Superior temporal gyrus (tissue), 1 donor: ENCODE measurements around the gene PARN.
"Not testable (repeated sequence)": the region's sequence is repeated elsewhere in the genome, so short reads cannot be mapped to it uniquely, and the experiment has no call there.

ENCODE experiments used
- DNase-seq: peaks from one replicate; pipeline ENCODE4 v3.0.0-alpha.2; 2016; ENCODE audit errors: extremely low spot score

Gene PARN

GRCh38 chr16:14574698-14575415 lies 55.2 kb downstream of the PARN start:
- DNase-seq: not testable (repeated sequence)

DNA sequence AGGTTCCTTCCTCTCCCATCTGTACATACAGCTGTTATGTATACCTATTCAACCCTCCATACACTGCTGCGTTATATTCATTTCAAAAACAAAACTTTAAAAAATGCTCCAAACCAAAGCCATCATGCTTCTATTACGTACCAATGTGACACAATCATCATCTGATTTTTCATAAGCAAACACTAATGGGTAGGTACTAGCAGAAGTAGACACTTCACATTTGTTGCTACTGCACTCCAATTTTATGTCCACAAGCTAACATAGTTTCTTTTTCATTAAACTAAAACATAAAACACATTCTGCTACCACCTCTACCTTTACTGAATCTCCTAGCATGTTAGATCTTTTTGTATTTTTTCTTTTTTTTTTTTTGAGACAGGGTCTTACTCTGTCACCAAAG lies 57.5 kb downstream of the PARN start:
- DNase-seq: no peak

DNA sequence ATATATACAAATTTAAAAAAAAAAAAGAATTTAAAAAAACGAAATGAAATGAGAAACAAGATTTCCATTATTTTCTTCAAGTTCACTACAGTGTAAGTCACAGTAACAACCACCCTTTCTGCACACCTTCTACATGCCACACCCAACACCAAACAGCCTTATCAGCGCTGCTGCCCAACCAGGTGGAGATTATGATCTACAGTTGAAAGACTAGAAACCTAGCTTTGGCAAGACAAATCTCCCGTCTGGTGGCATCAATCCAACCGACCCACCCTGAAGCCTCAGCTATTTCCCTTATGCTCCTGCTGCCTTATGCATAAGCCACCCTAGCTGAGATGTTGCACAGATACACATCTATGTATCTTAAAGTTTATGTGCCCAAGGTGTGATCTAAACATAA lies 60.8 kb downstream of the PARN start:
- DNase-seq: no peak

DNA sequence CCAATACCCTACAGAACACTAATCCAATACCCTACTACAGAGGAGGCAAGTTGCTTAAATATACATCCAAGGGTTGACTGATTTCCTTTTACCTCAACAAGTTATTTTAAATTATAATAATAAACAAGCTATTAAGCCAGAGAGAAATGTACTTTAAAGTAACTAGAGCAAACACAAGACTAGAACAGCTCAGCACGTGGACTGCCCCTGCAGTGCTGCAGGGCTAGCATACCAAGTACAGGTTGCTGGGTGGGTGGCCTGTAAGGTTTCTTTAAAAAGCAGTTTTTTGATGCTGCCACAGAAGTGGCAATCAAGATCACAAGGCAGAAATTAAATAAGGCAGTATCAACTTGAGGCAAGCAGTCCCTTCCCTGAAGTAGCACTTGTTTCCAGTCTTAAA lies 63.5 kb downstream of the PARN start:
- no peak for DNase-seq

GRCh38 chr16:14565688-14566025 lies 64.4 kb downstream of the PARN start:
- DNase-seq: no peak

DNA sequence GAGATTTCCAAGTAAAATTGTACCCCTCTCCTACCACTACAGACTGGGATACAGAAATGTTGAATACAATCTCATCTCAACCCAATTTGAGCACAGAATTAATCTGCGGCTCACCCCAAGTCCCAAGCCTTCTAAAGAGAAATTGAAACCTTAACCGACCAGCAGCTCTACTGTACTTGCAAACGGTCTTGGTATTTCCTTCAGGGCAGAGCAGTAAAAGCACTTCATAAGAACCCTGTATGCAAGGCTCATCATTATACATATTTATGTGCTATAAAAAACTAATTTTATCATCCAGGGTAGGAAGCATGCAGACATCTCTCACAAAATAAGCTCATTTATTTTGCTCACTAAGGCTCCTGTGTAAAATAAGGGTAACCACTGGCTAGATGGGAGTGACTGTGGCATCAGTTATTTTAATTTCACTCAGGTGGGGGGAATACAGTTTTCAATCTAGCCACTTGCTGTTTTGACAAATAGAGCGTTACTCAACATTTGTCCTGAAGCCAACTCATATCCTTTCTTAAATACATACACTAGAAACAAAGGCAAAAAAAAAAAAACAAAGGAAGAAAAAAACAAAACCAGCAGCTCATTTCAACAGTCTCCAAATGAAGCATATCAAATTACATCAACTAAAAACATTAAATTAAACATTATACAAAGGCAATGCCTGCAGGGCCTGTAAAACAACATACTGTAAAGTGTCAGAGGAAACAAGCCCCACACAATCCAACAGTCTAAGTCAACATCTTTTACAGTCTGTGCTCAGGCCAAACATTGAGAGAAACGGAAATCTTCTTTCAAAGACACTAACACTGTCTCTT lies 65.0 kb downstream of the PARN start:
- DNase-seq: peak; percentile 26

DNA sequence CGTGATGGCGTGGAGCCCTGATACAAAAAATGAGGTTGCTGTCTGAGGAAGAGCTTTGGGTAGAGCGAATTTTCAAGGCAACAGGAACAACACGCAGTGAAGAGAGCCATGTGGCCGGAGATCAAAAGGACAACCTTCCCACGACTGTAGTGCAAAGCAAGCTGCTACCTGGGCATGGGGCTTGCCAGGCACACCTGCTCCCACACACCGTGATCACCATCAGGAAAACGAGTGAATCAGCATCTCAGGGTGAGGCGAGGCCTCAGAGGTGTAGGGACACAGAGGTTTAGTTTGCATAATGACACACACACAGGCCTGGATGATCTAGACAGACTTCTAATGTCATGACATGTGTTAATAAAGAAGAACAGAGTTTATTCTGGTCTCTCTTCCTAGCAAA lies 65.7 kb downstream of the PARN start:
- no peak for DNase-seq

DNA sequence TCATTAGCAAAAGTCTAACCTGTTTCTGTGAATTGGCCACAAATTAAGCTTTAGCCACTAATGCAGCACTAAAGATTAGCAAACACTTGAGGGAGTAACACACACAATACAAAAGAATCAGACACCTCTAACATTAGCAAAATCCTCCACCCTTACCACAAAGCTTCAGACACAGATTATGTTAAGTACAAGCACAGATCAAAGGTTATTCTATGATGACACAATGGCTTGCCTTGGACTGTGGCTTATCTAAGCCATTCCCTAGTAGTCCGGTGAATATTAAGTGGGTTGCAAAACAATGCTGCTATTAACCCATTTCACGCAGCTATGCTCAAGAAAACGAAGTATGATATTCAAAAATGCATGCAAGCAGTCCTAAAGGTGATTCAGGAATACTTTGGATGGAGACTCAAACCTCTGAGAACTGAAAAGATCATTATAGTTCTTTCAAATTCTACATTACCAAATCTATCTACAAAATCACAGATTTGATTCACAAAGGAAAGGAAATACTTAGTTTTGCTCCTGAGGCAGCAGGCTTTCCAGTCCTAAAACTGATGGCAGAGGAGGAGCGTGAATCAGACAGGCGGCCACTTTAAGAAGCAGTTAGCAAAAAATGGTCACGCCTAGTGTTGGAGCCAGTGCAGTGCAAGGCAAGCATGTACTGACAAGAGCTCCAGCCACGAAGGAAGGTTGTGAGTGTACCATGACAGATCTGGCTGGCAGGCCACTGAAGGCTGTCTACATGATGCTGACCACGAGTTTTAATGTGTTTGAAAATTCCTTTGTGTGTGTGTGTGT lies 67.2 kb downstream of the PARN start:
- no peak for DNase-seq

DNA sequence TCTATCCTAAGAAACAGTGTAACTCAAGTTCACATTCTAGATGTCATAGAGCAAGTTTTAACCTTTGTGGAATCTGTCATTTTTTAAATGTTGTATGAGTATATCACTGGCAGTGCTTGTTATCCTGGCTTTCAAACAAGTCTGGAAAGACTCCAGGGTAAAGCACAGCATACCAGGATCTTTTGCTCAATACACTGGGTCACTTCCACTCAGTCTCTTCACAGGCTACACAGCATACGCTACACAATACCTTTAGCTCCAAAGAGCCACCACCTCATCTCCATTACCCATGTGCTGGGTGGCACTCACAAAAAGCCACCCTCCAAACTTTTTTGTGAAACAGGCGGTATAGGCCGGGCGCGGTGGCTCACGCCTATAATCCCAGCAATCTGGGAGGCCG lies 69.5 kb downstream of the PARN start:
- DNase-seq: no peak

DNA sequence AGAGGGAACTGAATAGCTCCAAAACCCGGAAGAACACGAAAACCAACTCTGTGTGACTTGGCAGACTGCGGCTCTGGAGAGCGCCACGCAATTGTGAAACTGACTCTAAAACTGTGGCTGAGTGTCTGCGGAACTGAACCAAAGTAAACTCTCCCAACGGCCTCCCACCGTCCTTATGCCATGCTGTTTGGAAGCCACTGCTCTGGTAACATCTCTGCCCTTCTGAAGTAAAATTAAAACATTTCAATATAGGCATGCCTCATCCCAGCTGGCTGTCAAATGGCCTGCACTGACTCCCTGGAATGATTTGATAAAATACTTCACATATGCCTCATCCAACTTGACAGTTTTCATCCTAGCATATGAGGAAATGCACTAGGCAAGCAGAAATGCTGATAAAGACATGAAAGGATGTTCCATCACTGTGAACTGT lies 70.2 kb downstream of the PARN start:
- DNase-seq: peak; percentile 52

DNA sequence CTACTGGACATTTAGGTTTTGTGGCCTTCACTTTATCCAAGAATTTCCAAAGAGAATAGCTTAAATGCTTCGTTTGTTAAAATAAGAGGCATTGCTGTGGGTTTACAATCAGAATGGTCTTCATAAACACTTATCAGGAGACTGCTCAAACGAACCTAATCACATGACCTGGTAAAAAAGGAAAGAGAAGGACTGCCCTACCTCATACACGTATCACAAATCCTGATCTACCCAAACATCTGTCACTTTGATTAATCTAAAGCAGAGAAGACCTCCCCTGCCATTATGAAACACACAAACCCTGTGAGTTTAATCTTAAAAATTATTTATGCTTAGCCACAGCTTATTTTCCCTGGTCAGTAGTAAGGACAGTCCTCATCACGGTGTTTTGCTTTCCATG lies 76.6 kb downstream of the PARN start:
- DNase-seq: no peak

DNA sequence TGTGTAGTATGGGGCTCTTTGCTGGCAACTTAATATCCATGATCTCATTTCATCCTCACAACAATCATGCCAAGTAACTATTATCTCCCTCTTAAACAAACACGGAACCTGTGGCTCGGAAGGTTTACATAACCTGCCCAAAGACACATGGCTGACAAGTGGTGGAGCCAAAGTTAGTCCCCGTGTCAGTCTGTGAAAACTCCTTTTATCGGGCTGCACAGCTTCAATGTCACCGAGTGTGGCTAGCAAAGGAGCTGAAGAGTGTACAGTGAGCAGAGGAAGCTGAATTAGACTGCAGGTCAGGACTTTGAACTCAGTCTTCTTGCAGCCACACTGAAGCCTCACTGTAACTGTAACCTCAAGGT lies 80.3 kb downstream of the PARN start:
- no peak for DNase-seq

- DNase-seq: no peak
These were observed 80.9 kb downstream of the PARN start for GRCh38 chr16:14548933-14549788.

GRCh38 chr16:14545346-14545884 lies 84.6 kb downstream of the PARN start:
- DNase-seq: no peak

DNA sequence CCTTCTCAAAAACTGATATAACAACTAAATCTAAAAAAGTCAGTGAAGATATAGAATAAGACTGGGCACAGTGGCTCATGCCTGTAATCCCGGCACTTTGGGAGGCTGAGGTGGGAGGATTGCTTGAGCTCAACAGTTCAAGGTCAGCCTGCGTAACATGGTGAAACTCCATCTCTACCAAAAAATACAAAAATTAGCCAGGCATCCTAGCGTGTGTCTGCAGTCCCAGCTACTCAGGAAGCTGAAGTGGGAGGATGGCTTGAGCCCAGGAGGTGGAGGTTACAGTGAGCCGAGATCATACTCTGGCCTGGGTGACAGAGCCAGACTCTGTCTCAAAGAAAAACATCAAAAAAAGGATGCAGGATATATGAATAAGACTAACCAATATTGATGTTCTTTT lies 85.2 kb downstream of the PARN start:
- DNase-seq: not testable (repeated sequence)

GRCh38 chr16:14539631-14540030 lies 90.4 kb downstream of the PARN start:
- no peak for DNase-seq

DNA sequence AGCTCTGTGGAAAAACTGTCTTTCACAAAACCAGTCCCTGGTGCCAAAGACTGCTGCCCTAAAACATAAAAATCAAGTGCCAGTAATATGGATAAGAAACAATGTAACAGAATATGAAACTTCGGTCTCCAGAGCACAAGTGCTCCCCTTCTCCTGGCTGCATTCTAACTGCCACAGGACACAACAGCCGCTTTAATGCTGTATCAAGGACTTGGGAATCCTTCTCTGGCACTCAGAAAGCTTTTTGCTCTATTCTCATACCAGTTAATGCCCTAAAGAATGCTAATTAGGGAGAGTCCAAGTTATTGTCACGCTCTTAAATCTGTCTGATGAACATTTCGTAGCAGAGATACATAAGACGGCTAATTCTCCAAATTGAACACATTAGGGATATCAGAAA lies 90.9 kb downstream of the PARN start:
- no peak for DNase-seq

DNA sequence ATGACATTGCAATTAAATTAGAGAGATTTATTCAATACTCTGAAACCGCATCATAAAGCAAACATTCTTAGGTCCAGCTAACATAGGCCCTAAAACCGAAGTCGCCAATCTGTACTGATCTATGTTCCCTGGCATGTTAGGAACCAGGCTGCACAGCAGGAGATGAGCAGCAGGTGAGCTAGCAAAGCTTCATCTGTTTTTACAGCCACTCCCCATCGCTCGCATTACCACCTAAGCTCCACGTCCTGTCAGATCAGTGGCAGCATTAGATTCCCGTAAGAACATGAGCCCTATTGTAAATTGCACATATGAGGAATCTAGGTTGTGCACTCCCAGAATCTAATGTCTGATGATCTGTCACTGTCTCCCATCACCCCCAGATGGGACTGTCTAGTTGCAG lies 91.5 kb downstream of the PARN start:
- DNase-seq: no peak

- no peak for DNase-seq
These were observed 98.4 kb downstream of the PARN start for GRCh38 chr16:14531613-14532012.

GRCh38 chr16:14531101-14531500 lies 99.0 kb downstream of the PARN start:
- DNase-seq: no peak

DNA sequence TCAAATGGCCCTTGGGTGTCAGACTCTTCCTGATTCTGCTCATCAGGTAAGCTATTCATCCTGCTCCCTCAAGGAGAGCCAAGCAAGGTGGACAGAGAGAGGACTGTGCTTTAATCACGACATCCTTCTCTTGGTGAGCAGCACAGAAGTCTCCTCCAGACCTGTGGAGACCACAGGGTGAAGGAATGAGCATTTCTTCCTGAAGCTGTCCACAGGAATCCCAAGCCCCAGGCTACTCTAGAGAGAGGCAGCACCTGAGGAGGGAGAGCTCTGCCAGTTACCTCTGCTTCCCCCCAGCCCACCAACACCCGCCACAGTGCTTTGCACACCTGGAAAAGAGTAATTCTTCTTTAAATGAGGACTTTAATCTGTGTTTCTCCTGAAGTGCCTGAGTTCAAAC lies 100.0 kb downstream of the PARN start:
- no peak for DNase-seq
